HG03469 (cell line): ENCODE results near the gene OR6S1.

ENCODE experiments used
- ATAC-seq: cut with Tn5 transposase; IDR thresholded peaks from one replicate; pipeline ENCODE4 v1.9.1; 2021; ENCODE audit warnings: mild to moderate bottlenecking, moderate library complexity, moderate number of reproducible peaks; ENCODE audit not compliant: unreplicated experiment

The OR6S1 gene

GRCh38 chr14:20641591-20641990 lies at the start of gene OR6S1:
Gene OR6S1, minus strand, starts transcription at chr14:20641691. Its CDS starts 0 bp downstream, at chr14:20641691.
- no peak for ATAC-seq

- no peak for ATAC-seq
These were observed 49.6 kb upstream of the OR6S1 start for GRCh38 chr14:20690848-20691640.

GRCh38 chr14:20688167-20688839 lies 46.8 kb upstream of the OR6S1 start, which contains the start of gene ANG:
Gene ANG, plus strand, starts transcription at chr14:20688764. Its CDS starts 4,801 bp downstream, at chr14:20693565.
- no peak for ATAC-seq

GRCh38 chr14:20687362-20688166 lies 46.1 kb upstream of the OR6S1 start:
- no peak for ATAC-seq

- no peak for ATAC-seq
These were observed 45.1 kb upstream of the OR6S1 start for GRCh38 chr14:20686386-20687143.

- ATAC-seq: no peak
These were observed 43.4 kb upstream of the OR6S1 start for GRCh38 chr14:20684662-20685456.

- ATAC-seq: no peak
These were observed 42.6 kb upstream of the OR6S1 start, which contains the start of gene RNASE4 for GRCh38 chr14:20683891-20684661. Gene RNASE4, plus strand, starts transcription at chr14:20684560. Its CDS starts 14,812 bp downstream, at chr14:20699372.

- ATAC-seq: peak; percentile 20
These were observed 41.8 kb upstream of the OR6S1 start for GRCh38 chr14:20683125-20683890.

GRCh38 chr14:20682435-20683124 lies 41.1 kb upstream of the OR6S1 start:
- ATAC-seq: peak; percentile 19

- no peak for ATAC-seq
These were observed 40.6 kb upstream of the OR6S1 start for GRCh38 chr14:20682127-20682434.

GRCh38 chr14:20681348-20682126 lies 40.0 kb upstream of the OR6S1 start:
- peak; percentile 11 for ATAC-seq

GRCh38 chr14:20680843-20681347 lies 39.4 kb upstream of the OR6S1 start:
- peak; percentile 26 for ATAC-seq

GRCh38 chr14:20680363-20680762 lies 38.9 kb upstream of the OR6S1 start:
- ATAC-seq: no peak

- ATAC-seq: no peak
These were observed 38.4 kb upstream of the OR6S1 start for GRCh38 chr14:20679907-20680306.

GRCh38 chr14:20676072-20676471 lies 34.6 kb upstream of the OR6S1 start:
- ATAC-seq: no peak

GRCh38 chr14:20675669-20676068 lies 34.2 kb upstream of the OR6S1 start:
- no peak for ATAC-seq
